Panc1 (cell line): Measurements from ENCODE around the gene DEFB131B.

Source experiments
- CTCF ChIP-seq: fragments of 450-650 bp; IDR thresholded peaks from 2 replicates; pipeline ENCODE4 v1.5.1; 2017; ENCODE audit warnings: mild to moderate bottlenecking
- POLR2AphosphoS5 ChIP-seq: IDR thresholded peaks from 2 replicates; pipeline ENCODE4 v1.6.1; 2012; ENCODE audit warnings: mild to moderate bottlenecking, low read depth, low read length, moderate library complexity
- TCF7L2 ChIP-seq: IDR thresholded peaks from 2 replicates; pipeline ENCODE4 v1.6.1; 2011; ENCODE audit warnings: mild to moderate bottlenecking, low read depth, low read length, inconsistent platforms

- TF ChIP-seq CTCF (no peak), POLR2AphosphoS5 (no peak), TCF7L2 (no peak)
These were observed 39.4 kb downstream of the DEFB131B start for GRCh38 chr11:71917646-71918140.
